Measurements from ENCODE around the gene SMIM45.

Gene SMIM45

DNA sequence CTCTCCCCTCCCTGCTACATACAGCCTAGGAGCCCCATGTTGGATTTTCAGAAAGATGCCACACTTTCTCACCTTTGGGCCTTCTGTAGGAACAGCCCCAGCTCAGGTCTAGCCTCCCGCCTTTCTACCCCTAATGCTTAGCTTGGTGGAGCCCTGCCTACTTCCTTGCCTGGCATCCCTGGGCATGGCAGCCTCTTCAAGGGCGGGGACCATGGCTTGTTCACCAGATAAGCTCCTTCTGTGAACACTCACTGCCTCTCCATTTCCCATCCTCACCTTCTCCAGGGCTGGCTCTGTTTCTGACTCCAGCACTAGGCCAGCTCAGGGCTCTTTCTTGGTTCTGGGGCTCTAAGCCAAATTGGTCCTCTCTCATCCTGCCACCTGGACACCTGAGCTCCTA is 18.7 kb downstream of the SMIM45 start:
- no peak for DNase-seq (ENCODE audit: low read depth)

DNA sequence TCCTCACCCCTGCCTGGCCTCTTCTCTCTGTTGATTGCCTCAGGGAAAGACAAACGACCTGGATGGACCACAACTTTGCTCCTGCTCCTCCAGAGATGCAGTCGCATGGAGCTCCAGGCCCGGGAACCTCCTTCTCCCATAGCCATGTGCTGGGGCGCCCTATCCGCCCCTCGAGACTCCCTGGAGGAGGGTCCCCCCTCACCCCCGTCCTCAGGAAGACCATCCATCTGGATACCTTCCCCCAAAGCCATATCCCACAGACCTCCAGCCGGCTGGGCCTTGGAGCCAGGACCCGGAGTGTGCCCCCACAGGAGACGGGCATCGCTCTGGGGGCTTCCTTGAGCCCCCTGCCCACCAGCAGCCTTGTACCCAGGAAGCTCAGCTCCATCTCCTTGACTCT is 19.5 kb downstream of the SMIM45 start:
- no peak for DNase-seq (ENCODE audit: low read depth)

DNA sequence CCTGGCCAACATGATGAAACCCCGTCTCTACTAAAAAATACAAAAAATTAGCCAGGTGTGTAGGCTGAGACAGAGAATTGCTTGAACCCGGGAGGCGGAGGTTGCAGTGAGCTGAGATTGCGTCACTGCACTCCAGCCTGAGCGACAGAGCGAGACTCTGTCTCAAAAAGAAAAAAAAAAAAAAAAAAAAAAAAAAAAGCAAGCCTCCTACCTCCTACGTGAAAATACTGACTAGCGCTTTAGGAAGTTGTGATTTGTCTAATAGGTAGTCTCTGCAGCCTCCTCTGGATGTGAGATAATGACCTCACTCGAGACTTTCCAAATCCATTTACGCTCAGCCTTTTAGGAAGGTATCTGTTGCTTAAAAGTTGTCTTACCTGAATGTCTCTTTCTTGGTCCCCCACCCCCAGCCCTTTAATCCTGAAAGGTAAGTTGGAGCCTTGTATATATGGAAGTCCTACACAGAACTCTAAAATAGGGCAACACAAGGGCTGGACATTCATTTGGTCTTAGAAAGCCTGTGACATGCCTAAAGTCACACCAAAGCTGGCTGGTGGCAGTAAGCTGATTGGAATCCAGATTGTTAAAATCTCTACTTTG is 22.8 kb downstream of the SMIM45 start:
- DNase-seq (ENCODE audit: low read depth): no peak

DNA sequence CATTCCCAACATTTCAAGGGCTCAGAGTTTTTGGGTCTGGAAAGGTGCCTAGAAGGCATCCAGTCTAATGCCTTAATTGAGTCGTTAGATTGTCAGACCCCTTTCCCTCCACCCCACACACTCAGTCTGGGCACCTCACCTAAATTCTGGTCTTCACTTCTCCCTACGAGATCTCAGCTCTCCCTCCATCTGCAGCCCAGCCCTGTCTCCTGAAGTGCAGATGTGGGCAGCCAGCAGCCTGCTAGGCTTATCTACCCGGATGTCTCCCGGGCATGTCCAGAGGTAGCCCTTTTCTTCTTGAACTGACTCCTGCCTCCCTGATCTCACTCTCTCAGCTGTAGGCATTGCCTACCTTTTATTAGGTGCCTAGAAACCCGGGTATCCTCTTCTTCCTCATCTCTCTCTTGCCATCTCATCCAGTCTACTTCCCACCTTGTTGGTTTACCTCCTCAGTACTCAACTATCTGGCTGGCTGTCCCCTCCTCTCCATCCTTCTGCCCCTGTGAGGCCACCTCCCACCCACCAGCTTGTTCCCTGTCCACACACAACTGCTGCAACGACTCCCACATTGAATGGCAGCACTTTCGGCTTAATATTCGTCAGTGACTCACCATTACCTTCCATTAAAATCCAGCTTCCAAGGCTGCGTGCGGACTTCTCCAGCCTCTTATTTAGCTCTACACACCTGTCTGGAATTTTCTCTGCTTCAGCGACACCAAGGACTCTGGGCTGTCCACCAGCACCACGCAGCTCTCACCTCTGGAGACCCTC is 23.5 kb downstream of the SMIM45 start:
- DNase-seq (ENCODE audit: low read depth): no peak

DNA sequence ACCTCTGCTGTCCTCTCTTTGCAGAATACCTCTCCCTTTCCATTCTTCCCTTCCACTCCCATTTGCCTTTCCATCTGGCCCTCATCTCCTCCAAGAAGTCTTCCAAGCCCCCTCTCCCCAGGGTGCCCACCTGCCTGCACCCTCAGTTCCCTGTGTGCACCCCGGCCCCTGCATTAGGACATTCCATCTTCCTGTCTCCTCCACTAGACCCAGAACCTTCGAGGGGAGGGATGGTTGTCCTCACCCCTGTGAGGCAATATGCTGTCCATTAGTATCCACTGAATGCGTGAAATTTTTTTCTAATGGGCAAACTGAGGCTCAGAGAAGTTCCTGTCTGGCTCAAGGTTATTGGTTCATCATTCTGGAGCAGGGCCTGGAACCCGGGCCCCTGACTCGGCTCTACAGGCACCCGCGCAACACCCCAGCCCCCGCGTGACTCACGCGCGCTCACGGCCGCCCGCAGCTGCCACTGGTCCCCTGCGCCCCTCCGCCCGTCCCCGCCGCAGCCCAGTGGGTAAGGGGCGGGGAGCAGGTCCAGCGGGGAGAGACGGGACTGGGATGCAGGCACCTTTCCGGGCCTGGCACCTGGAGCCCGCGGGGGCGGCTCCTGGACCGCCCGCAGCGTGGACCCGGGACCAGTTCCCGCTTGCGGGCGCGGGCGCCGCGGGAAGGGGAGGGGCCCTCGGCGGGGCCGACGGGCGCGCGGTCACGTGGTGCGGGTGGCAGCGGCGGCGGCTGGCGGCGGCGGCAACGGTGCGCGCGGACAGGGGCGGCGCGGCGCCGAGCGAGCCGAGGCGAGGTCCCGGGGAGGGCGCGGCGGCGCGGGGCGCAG is 24.3 kb downstream of the SMIM45 start:
- DNase-seq (ENCODE audit: low read depth): peak; percentile 30

DNA sequence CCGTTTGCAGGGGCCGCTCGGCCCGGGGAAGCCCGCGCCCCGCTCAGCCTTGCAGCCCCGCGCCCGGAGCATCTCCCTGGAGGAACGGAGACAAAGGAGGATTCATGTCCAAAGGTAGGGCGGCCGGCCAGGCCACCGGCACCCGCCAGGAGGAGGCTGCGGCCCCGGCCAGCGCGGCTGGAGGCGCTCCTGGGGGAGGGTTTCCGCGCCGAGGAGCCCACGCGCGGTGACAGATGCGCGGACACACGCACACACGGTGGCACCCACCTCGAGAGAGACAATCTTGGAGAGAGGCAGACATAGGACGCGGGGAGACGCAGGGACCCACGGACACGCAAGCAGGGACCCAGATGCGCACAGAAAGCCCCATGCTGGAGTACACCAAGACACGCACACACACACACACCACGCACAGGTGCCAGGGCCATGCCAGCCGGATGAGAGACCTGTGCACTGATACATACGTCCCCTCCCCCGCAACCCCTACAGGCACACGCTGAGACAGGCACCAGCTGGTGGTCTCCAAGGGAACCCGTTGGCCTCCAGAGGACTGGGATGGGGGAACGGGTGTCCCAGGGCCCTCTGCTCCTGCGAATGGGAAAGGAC is 25.1 kb downstream of the SMIM45 start:
- no peak for DNase-seq (ENCODE audit: low read depth)

DNA sequence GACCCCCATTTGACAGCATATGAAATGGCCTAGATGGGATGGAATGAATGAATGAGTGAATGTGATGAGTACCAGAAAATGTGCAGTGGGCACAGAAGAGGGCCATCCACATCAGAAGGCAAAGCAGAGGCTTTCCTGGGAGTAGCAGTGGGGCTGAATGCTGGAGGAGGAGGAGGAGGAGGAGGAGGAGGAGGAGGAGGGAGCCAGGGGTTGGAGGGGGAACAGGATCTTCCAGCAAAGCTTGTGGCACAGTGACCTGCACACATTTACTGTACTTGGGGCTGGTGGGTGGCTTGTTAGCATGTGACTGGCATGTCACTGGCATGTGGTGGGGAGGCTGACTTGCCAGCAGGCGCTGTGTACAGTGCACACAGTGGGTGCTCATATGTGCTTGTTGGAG is 26.8 kb downstream of the SMIM45 start:
- no peak for DNase-seq (ENCODE audit: low read depth)

DNA sequence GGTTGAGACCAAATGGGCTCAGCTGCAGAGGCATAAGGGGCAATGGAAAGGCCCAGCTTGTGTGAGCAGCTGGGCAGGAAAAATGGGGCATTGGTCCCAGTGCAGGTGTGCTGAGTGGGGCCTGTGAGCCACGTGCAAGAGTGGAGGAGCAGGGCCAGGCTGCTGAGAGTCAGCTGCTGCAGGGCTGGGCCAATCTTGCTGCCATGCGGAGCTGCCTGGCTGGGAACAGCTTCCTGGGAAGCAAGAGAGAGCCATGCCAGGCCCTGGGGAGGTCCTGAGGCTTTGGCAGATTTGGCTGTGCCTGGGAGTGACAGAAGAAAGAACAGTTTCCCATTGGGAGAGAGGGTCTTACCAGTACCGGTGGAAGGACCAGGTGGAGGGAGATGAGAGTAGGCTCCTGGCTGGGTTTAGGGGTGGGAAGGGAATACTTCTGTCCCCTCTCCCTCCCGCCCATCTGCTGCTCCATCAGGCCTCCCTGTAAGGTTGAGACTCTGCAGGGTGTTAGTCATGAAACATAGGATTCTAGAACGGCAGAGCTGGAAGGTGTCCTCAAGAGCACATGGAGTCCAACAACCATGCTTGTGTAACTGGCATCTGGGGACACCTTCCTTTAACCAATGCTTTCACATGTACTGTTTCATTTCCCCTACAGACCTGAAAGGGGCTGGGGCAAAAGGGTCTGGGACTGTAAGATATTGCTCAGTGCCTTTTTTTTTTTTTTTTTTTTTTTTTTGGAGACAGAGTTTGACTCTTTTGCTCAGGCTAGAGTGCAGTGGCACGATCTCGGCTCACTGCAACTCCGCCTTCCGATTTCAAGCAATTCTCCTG is 27.7 kb downstream of the SMIM45 start:
- DNase-seq (ENCODE audit: low read depth): no peak

DNA sequence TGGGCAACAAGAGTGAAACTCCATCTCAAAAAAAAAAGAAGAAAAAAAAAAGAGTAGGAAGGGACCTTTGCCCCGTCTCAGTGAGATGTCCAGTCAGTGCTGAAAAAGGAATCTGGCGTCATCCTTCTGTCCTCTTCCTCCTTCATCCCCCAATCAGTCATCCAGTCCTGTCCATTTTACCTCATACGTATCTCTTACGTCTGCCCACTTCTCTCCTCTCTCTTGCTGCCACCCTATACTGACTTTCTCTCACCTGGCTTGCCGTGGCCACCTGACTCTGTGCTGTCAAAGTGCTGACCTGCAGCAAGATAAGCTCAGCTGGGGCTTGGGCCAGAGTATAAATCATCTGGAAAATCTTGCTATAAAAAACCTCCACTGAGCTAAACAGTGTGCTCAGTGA is 30.9 kb downstream of the SMIM45 start:
- no peak for DNase-seq (ENCODE audit: low read depth)

DNA sequence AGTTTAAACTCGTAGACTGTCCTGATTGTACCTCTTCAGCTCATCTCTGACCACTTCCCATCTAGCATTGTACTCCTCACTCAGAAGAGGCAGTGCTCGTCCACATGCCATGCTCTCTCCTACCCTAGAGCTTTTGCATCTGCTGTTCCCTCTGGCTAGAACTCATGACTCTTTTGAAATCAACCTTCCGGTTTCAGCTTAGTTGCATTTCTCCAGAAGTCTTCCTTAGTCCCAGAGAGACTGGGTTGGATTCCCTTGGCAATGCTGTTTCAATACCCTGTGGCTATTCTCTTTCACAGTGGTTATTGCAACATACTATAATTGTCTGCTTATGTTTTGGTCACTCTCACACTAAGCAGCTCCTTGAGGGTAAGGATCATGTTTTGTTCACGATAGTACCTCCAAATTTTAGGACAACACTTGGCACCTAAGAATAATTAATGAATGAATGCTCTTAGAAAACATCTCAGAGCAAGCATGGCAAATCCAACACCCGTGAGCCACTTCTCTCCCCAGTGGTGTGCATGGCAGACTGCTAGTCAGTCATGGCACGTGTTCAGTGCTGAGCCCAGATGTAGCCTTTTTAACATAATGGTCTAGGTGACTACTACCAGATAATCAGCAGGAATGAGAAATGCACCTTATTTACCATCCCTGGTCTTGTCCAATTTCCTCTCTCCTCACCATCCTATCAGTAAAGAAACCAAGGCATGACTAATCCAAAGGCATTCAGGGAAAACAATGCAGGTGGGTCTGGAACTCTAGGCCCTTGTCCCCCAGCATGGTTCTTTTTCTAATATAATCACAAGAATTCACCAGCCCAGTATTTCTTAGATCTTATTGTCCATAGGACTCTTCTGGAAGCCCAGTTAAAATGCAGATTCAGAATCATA is 31.8 kb downstream of the SMIM45 start:
- DNase-seq (ENCODE audit: low read depth): no peak

DNA sequence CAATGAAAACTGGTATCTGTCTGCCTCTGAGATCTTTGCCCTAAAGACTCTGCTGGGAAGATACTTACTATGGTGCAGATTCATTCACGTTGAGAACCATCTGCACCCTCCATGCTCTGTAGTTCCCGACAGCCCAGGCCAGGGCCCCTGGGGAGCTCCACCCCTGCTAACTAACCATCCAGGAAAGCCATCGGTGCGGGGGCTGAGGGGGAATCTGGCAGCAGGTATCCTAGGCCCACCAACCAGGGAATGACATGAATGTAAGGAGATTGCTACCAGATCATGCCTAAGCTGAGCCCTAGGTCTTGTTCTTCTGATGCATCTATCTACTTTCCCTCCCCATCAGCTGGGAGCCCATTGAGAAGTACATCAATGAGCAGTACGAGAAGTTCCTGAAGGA is 35.3 kb downstream of the SMIM45 start:
- no peak for DNase-seq (ENCODE audit: low read depth)

DNA sequence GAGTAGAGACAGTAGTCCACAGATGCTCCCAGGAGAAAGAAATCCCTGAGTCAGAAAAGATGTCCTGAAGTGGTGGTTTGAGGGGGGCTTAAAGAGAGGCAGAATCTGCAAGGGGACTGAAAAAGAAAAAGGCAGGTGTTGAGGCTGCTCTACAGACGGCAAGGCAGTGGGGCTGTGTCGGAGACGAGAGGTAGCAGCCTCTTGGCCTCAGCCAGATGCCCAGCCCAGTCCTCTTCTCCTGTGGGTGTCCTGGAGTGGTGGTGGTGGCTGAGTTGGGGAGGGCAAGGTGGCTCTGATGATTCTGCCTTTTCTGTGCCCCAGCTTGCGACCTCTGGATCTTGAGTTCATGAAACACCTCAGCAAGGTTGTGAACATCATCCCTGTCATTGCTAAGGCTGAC is 37.3 kb downstream of the SMIM45 start:
- no peak for DNase-seq (ENCODE audit: low read depth)

DNA sequence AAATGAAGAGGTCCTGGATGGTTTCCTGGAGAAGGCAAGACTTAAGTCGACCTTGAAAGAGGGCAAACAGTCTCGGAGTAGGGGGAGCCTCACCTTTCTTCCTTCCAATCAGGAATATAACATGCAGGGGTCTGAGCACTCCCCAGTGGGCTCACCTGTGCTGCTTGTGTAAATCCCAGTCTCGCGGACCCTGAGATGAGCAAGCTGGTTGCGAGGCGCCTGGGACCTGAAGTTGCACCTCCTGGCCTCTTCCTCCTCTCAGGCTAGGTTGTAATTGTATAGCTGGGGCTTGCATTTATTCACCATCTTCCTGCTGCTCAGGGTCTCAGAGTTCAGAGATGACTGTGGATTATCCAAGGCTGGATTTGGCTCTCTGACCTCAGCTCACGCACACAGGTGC is 39.2 kb downstream of the SMIM45 start:
- no peak for DNase-seq (ENCODE audit: low read depth)

DNA sequence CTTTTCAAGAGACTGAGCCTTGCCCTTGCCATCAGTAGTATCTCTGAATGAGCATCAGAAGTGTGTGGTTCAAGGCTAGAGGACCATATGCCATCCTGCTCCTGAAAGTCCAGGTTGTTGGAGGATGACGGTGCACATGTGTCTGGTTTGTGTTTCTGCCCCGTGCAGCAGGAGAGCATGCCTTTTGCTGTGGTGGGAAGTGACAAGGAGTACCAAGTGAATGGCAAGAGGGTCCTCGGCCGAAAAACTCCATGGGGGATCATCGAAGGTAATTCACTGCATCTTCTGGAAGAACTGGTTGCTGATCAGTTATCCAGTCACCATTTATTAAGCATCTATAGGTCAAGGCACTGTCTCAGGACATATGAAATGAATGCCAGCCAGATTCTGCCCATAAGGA is 40.5 kb downstream of the SMIM45 start:
- no peak for DNase-seq (ENCODE audit: low read depth)

DNA sequence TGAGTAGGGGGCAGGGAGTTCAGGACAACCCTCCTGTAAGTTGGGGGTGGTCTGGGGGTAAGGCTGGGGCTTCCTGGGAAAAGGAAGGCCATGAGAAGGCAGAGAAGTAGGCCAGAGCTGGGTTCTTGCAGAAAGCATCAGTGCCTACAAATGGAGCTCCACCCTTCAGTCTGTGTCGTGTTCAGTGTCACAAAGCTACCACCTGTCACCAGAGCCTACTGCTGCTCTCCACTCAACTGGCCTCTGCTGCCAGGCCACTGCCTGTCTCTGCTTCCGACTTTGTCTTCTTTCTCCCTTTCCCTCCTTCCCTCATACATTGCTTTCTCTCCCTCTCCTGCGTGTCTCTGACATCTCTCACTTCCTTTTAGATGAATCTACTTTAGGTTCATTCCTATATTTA is 43.3 kb downstream of the SMIM45 start:
- DNase-seq (ENCODE audit: low read depth): no peak

DNA sequence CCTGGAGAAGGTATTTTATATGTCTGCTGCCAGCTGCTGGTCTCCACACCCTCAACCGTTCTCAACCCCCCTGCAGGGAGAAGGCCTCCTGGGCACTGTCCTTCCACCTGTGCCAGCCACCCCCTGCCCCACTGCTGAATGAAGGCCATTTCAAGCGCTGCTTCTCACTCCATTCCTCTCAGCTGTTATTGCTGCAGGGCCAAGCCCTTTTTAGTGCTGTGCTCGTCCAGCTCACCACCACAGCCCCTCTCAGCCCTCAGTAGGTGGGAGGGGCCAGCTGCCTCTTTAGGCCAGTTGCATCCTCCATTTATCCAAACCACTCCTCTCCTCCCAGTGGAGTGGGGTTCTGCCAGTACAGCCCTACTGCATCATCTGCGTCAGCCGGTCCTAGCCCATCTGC is 44.9 kb downstream of the SMIM45 start:
- DNase-seq (ENCODE audit: low read depth): no peak

DNA sequence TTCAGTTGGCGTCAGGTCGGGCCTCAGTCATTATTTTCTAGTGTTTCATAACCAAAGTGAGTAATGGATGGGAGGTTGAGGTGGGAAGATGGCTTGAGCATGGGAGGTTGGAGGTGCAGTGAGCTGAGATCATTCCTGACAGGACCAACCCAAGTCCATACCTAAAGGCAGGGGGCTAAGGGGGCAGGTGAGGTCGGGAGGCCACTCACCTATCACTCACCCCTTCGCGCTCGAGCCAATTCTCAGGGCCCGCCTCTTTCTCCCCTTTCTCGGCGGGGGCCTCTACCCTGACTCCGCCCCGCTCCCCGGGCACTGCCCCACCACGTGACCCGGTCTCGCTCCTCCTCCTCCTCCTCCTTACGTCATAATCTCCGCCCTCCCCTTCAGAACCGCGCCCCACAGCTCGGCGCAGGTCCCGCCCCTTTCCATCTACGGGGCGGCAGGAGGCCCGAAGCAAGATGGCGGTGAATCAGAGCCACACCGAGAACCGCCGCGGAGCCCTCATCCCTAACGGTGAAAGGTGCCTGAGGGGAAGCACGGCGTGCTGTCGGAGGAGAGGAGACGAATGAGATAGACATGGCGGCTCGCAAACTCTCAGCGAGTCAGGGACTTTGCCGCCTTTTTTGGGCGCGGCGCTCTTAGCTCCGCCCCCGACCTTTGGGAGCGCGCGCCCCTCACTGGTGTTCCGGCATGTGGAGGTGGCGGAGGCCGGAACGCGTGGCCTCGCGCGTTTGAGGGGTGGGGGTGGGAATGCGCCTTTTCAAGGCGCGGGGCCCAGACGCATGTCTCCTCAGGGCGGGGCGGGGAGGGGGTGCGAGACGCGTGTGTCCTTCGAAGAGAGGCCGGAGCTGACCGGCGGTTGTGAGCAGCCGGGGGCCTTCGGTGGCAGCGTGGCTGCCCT is 46.7 kb downstream of the SMIM45 start, which contains the start of gene WBP2NL:
Gene WBP2NL, plus strand, starts transcription at position 428 of the 901 bp plus-strand sequence. Its CDS starts 31 bp downstream, at position 459.
- peak; percentile 87 for DNase-seq (ENCODE audit: low read depth)

DNA sequence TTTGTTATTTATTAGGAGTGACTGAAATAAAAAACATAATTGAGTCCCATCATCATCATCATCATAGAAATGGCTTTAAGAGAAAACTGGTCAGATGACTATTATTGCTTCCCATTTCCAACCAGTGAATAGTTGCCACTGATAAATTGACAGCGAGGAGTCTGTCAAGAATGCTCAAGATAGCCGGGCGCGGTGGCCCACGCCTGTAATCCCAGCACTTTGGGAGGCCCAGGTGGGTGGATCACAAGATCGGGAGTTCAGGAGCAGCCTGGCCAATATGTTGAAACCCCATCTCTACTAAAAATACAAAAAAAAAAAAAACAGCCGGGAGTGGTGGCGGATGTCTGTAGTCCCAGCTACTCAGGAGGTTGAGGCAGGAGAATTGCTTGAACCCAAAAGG is 48.5 kb downstream of the SMIM45 start:
- DNase-seq (ENCODE audit: low read depth): no peak

DNA sequence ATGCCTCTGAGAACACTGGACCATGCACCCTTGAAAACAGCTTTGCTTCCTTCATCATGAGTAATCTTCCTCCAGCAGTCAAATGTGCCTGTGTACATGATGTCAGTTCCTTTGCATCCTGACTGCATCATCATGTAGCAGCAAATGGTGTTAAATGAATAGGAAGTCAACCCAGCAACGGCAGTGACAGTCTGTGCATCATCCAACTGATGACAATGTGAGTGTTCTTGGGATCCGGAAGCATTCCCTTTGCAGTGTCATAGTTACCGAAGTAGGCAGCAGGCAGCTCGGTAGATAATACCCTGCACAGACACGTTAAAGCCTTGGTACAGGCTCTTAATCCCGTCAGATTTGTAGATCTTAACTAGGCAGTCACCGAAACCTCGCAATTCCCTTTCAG is 49.2 kb downstream of the SMIM45 start:
- no peak for DNase-seq (ENCODE audit: low read depth)

DNA sequence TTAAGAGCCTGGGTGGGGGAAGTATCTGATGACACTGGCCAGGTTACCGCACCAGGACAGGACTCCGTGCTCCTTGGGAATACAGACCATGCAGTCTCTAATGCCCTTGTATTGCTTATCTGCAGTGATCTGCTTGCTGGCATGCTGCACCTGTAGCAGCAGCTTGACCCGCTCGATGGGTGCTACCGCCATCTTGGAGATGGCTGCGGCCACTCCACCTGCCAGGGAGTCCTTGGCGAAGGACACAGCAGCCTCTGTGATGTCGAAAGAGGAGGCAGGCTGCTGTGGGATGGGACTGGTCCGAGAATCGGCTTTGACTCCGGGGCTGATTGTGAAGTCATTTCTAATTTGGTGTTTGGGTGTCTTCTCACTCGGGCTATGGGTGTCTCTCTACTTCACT is 49.8 kb downstream of the SMIM45 start:
- no peak for DNase-seq (ENCODE audit: low read depth)
